TTC549 (cell line): ENCODE data around the gene FKBP2.

ENCODE experiments used
- FAIRE-seq: peaks from 2 replicates; lab custom pipeline; 2012; peaks lifted over from hg19 to GRCh38; lab: Jason Lieb, UNC

Gene FKBP2

GRCh38 chr11:64264371-64264852 is 23.5 kb downstream of the FKBP2 start:
- no peak for FAIRE-seq

- no peak for FAIRE-seq
Observed at GRCh38 chr11:64265176-64266160, 24.6 kb downstream of the FKBP2 start.

- FAIRE-seq: no peak
Observed at GRCh38 chr11:64266339-64266738, 25.4 kb downstream of the FKBP2 start.

GRCh38 chr11:64267207-64267945 is 26.5 kb downstream of the FKBP2 start:
- no peak for FAIRE-seq

- no peak for FAIRE-seq
Observed at GRCh38 chr11:64268025-64268892, 27.4 kb downstream of the FKBP2 start.

GRCh38 chr11:64268893-64269539 is 28.1 kb downstream of the FKBP2 start:
- no peak for FAIRE-seq

- FAIRE-seq: peak; percentile 88
Observed at GRCh38 chr11:64269540-64270220, 28.8 kb downstream of the FKBP2 start.

- FAIRE-seq: no peak
Observed at GRCh38 chr11:64275031-64275800, 34.3 kb downstream of the FKBP2 start.

- no peak for FAIRE-seq
Observed at GRCh38 chr11:64275841-64276240, 34.9 kb downstream of the FKBP2 start.

GRCh38 chr11:64276653-64277431 is 35.9 kb downstream of the FKBP2 start:
- FAIRE-seq: no peak

GRCh38 chr11:64278576-64279190 is 37.8 kb downstream of the FKBP2 start:
- FAIRE-seq: no peak

- FAIRE-seq: no peak
Observed at GRCh38 chr11:64281957-64282770, 41.3 kb downstream of the FKBP2 start.

GRCh38 chr11:64283092-64283491 is 42.2 kb downstream of the FKBP2 start:
- FAIRE-seq: no peak

- no peak for FAIRE-seq
Observed at GRCh38 chr11:64284048-64284961, 43.4 kb downstream of the FKBP2 start, which contains the start of gene BAD. TSS of gene BAD (minus strand) at chr11:64284665. CDS start at chr11:64284368, 297 bp downstream.

GRCh38 chr11:64284962-64285884 is 44.3 kb downstream of the FKBP2 start, which contains the start of gene GPR137:
TSS of gene GPR137 (plus strand) at chr11:64285848. CDS start at chr11:64286525, 677 bp downstream.
- no peak for FAIRE-seq
